BLaER1 (cell line): Measurements from ENCODE around the gene GNG11.
A peak's percentile ranks its signal among the peaks of the same experiment; 100 is the strongest.

ENCODE experiments used
- H3K27ac ChIP-seq: shearing (Covaris generic); formaldehyde crosslinking; 2 replicates; pipeline ENCODE4 v1.8.1; 2022
- H3K27me3 ChIP-seq: shearing (Covaris generic); formaldehyde crosslinking; 2 replicates; pipeline ENCODE4 v1.8.1; 2022
- H3K36me3 ChIP-seq: shearing (Covaris generic); formaldehyde crosslinking; 2 replicates; pipeline ENCODE4 v1.8.1; 2022
- H3K4me1 ChIP-seq: shearing (Covaris generic); formaldehyde crosslinking; 2 replicates; pipeline ENCODE4 v1.8.1; 2022
- H3K4me2 ChIP-seq: shearing (Covaris generic); formaldehyde crosslinking; 2 replicates; pipeline ENCODE4 v1.8.1; 2022
- H3K4me3 ChIP-seq: shearing (Covaris generic); formaldehyde crosslinking; 2 replicates; pipeline ENCODE4 v1.8.1; 2022
- H3K9ac ChIP-seq: shearing (Covaris generic); formaldehyde crosslinking; 2 replicates; pipeline ENCODE4 v1.8.1; 2022
- H3K9me3 ChIP-seq: shearing (Covaris generic); formaldehyde crosslinking; 2 replicates; pipeline ENCODE4 v1.8.1; 2022
- H4K20me1 ChIP-seq: shearing (Covaris generic); formaldehyde crosslinking; 2 replicates; pipeline ENCODE4 v1.8.1; 2022
- Cebpa-rat ChIP-seq: shearing (Covaris generic); IDR thresholded peaks from 2 replicates; pipeline ENCODE4 v1.8.1; 2022

Gene GNG11

DNA sequence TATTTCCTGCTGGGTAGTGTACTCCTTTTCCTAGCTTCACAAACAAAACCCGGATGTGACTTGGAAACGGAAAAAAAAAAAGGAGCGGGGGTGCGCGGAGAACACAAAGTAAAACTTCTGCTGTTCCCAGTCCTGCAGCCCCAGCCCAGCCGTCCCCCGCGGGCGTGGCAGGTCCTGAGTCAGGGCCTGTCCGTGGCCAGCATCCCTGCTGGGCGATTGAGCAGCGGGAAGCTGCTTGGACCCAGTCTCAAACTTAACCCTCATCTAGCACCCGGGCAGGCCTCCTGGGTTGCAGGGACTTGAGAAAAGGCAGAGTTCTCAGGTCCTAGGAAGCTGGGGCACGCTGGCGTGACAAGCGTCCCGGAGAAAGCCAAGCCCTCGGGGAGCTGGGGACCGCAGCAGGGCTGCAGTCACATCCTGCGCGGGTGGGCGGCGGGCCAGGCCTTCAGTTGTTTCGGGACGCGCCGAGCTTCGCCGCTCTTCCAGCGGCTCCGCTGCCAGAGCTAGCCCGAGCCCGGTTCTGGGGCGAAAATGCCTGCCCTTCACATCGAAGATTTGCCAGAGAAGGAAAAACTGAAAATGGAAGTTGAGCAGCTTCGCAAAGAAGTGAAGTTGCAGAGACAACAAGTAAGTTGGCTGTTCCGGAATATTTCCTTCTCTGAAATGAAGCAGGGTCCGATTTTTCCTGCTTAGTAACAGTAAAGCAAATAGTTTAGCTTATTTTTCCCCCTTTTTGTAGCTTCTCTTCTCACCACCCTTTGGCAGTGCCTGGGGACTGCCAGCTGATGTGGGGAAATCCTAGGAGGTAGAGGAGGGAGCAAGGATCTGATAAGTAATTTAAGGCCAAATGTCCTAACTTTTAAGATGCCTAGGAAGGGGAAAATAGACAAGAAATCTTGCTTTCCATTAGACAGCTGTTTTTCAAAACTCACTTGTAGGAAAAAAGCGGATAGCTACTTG, at the start of gene GNG11:
Gene GNG11, plus strand, starts transcription at position 129 of the 960 bp plus-strand sequence. Its CDS starts 403 bp downstream, at position 532.
- Histone ChIP-seq H3K4me2 (peak within 1 kb of the TSS; percentile 93), H3K9me3 (no peaks in the 10 kb centered on the region), H3K27me3 (no peaks in the 10 kb centered on the region), H4K20me1 (no peaks in the 10 kb centered on the region), H3K4me3 (peak within 1 kb of the TSS; percentile 66), H3K27ac (peak within 1 kb of the TSS; percentile 70), H3K36me3 (no peaks in the 10 kb centered on the region), H3K4me1 (peaks cover 16% of the 10 kb centered on the region), H3K9ac (peak within 1 kb of the TSS; percentile 74)
- TF ChIP-seq Cebpa-rat = no peak

DNA sequence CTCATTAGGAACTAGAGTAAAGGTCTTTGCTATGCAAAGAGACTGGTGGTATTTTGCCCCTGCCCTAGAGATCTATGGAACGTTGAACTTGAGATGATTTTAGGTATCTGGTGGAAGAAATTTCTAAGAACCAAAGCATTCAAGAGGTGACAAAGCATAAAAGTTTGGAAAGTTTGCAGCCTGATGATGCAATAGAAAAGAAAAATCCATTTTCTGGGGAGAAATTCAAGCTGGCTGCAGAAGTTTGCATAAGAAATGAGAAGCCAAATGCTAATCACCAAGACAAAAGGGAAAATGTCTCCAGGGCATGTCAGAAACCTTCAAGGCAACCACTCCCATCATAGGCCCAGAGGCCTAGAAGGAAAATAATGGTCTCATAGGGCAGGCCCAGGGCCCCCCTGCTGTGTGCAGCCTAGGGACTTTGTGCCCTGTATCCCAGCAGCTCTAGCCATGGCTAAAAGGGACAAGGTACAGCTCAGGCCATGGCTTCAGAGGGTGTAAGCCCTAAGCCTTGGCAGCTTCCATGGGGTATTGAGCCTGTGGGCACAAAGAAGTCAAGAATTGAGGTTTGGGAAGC, 47.4 kb upstream of the GNG11 start:
- Histone ChIP-seq H3K27me3 (no peaks in the 10 kb centered on the region), H4K20me1 (no peaks in the 10 kb centered on the region), H3K4me2 (no peak overlapping the region), H3K9me3 (0 out of 2 replicates have a peak, but pooled peaks cover 6% of the 10 kb centered on the region), H3K36me3 (no peaks in the 10 kb centered on the region), H3K4me1 (no peaks in the 10 kb centered on the region), H3K4me3 (no peak overlapping the region), H3K9ac (no peak overlapping the region), H3K27ac (no peak overlapping the region)
- TF ChIP-seq Cebpa-rat = no peak

- H3K27ac ChIP-seq = no peak overlapping the region
- no peak overlapping the region for H3K4me2 ChIP-seq
- H4K20me1 ChIP-seq = no peaks in the 10 kb centered on the region
- H3K4me3 ChIP-seq = no peak overlapping the region
- no peaks in the 10 kb centered on the region for H3K36me3 ChIP-seq
- no peak overlapping the region for H3K9ac ChIP-seq
- TF ChIP-seq Cebpa-rat = no peak
- H3K4me1 ChIP-seq = no peaks in the 10 kb centered on the region
- H3K9me3 ChIP-seq = 0 out of 2 replicates have a peak, but pooled peaks cover 8% of the 10 kb centered on the region
- no peaks in the 10 kb centered on the region for H3K27me3 ChIP-seq
Observed at GRCh38 chr7:93877742-93878141, 43.8 kb upstream of the GNG11 start.

DNA sequence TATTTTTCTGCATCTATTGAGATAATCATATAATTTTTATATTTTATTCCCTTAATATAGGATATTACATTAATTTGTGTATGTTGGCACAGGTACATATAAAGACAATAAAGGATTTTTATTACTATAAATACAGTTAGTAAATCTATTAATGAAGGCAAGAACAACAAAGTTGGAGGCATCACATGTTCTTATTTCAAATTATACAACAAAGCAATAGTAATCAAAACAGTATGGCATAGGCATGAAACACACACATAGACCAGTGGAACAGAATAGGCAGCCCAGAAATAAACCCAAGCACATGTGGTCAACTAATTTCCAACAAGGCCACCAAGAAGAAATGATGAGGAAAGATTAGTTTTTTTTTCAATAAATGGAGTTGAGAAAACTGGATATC, 42.2 kb upstream of the GNG11 start:
- TF ChIP-seq Cebpa-rat = no peak
- H3K4me1 ChIP-seq = no peaks in the 10 kb centered on the region
- H4K20me1 ChIP-seq = no peaks in the 10 kb centered on the region
- H3K4me3 ChIP-seq = no peak overlapping the region
- no peaks in the 10 kb centered on the region for H3K27me3 ChIP-seq
- 0 out of 2 replicates have a peak, but pooled peaks cover 6% of the 10 kb centered on the region for H3K9me3 ChIP-seq
- no peaks in the 10 kb centered on the region for H3K36me3 ChIP-seq
- H3K9ac ChIP-seq = no peak overlapping the region
- no peak overlapping the region for H3K27ac ChIP-seq
- no peak overlapping the region for H3K4me2 ChIP-seq

- Histone ChIP-seq H3K27me3 (no peaks in the 10 kb centered on the region), H3K4me1 (no peaks in the 10 kb centered on the region), H3K36me3 (no peaks in the 10 kb centered on the region), H3K4me2 (no peak overlapping the region), H3K9me3 (0 out of 2 replicates have a peak, but pooled peaks cover 3% of the 10 kb centered on the region), H3K4me3 (no peak overlapping the region), H4K20me1 (no peaks in the 10 kb centered on the region), H3K27ac (no peak overlapping the region), H3K9ac (no peak overlapping the region)
- no peak for TF ChIP-seq Cebpa-rat
Observed at GRCh38 chr7:93882468-93882867, 39.1 kb upstream of the GNG11 start.

DNA sequence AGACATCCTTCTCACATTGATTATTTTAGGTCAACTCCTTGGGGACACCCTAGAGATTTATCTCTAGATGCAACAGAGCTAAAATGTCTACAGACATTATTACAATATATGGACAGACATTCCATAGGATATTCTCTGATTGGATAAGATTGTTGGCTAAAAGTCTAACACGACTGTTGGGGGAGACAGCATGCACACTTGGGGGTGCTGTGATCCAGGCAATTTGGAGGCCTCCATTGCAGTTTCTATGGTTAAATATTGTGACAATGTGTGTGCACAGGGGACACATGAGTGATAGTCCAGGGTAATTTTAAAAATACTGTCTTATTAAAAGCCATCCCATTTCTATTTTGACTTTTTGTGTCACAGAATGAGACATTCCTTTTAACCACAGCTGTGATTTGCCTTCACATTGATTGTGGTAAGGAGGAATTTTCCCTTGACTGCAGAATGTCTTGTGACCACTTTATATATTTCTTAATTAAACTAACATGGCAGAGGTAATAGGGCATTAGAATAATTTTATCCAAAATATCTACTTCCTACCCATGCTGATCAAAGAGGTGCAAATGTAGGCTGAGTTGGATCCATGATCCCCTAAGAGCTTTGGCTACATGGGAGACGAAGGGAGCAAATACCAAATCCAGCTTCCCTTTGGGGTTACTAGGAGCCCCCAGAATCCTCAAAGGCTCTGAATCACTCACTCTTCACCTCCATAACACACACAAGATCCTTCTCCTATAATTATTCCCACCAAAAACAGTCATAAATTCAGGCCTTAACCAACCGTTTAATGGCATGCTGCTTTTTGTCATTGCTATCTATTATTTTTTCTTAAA, 38.2 kb upstream of the GNG11 start:
- Histone ChIP-seq H3K4me1 (no peaks in the 10 kb centered on the region), H4K20me1 (no peaks in the 10 kb centered on the region), H3K9ac (no peak overlapping the region), H3K4me3 (no peak overlapping the region), H3K9me3 (0 out of 2 replicates have a peak, but pooled peaks cover 3% of the 10 kb centered on the region), H3K4me2 (no peak overlapping the region), H3K36me3 (no peaks in the 10 kb centered on the region), H3K27me3 (no peaks in the 10 kb centered on the region), H3K27ac (no peak overlapping the region)
- no peak for TF ChIP-seq Cebpa-rat

- Histone ChIP-seq H3K27me3 (peaks cover 2% of the 10 kb centered on the region; the same call in 1 of the 2 replicates), H3K36me3 (no peaks in the 10 kb centered on the region), H3K4me3 (no peak overlapping the region), H3K9ac (no peak overlapping the region), H3K27ac (no peak overlapping the region), H3K4me1 (no peaks in the 10 kb centered on the region), H4K20me1 (no peaks in the 10 kb centered on the region), H3K4me2 (no peak overlapping the region), H3K9me3 (0 out of 2 replicates have a peak, but pooled peaks cover 3% of the 10 kb centered on the region)
- no peak for TF ChIP-seq Cebpa-rat
Observed at GRCh38 chr7:93883917-93884345, 37.6 kb upstream of the GNG11 start.

DNA sequence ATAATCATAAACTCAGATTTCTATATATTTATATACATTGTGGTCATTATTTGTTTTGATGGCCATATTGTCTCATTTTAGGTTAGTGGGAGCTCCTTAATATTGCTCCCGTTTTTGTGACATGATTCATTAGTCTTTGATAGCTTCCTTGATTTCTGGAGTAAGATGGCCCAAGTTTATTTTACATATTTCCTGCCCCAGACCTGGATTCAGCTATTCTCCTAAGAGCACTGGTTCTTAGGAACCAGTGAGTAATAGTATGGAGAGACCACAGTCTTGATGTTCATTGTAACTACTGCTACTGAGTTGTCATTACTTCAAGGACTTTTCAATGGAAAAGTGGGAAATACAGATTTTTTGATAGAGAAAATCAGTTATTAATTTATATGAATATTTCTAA, 37.0 kb upstream of the GNG11 start:
- Histone ChIP-seq H4K20me1 (no peaks in the 10 kb centered on the region), H3K4me2 (no peak overlapping the region), H3K27me3 (peaks cover 8% of the 10 kb centered on the region; the same call in 1 of the 2 replicates), H3K36me3 (no peaks in the 10 kb centered on the region), H3K9ac (no peak overlapping the region), H3K27ac (no peak overlapping the region), H3K4me3 (no peak overlapping the region), H3K4me1 (no peaks in the 10 kb centered on the region), H3K9me3 (0 out of 2 replicates have a peak, but pooled peaks cover under 1% of the 10 kb centered on the region)
- no peak for TF ChIP-seq Cebpa-rat

DNA sequence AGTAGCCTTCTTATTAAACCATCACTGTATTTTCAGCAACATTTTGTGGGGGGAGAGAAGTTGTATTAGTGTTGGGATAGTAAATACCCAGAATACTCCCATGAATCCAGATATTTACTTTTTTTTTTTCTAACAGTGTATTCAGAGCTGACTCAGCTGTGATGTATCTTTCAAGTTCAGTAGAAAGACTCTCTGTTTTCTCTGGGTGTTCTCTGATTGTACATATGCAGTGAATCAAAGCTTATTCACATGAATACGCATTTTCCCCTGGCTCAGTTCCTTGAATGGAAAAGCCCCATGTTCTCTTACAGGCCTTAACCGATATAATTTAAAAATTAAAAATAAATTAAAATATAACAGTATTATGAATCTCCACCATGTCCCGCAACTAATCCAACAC, 32.3 kb upstream of the GNG11 start:
- H4K20me1 ChIP-seq = no peaks in the 10 kb centered on the region
- peaks cover 9% of the 10 kb centered on the region; the same call in 1 of the 2 replicates for H3K4me1 ChIP-seq
- no peak overlapping the region for H3K9ac ChIP-seq
- H3K4me3 ChIP-seq = no peak overlapping the region
- no peak for TF ChIP-seq Cebpa-rat
- no peak overlapping the region for H3K4me2 ChIP-seq
- H3K9me3 ChIP-seq = peaks cover 16% of the 10 kb centered on the region
- peaks cover 37% of the 10 kb centered on the region for H3K27me3 ChIP-seq
- H3K36me3 ChIP-seq = no peaks in the 10 kb centered on the region
- no peak overlapping the region for H3K27ac ChIP-seq
